H9 (cell line): ENCODE measurements around the gene KLF11. TPM values are rescaled to one million over a fixed set of nuclear protein-coding genes. Genes with fewer than 3 reads are reported as not detected.
A peak's percentile ranks its signal among the peaks of the same experiment; 100 is the strongest.
"Not testable (repeated sequence)": the region's sequence is repeated elsewhere in the genome, so short reads cannot be mapped to it uniquely, and the experiment has no call there.

Experiments used
- DNase-seq: peaks from one replicate; pipeline ENCODE4 v3.0.0-alpha.2; 2017
- H2AFZ ChIP-seq: one replicate; pipeline ENCODE4 v1.6.1; 2013; ENCODE audit warnings: mild to moderate bottlenecking, low read length, control low read depth, moderate library complexity
- H2AK5ac ChIP-seq: 2 replicates; pipeline ENCODE4 v1.6.1; 2013; ENCODE audit warnings: low read length, control low read depth, mixed read lengths; ENCODE audit not compliant: insufficient read length
- H2BK120ac ChIP-seq: one replicate; pipeline ENCODE4 v1.6.1; 2013; ENCODE audit warnings: low read depth, mild to moderate bottlenecking, low read length, control low read depth, inconsistent platforms; ENCODE audit not compliant: poor library complexity, severe bottlenecking
- H2BK12ac ChIP-seq: 2 replicates; pipeline ENCODE4 v1.6.1; 2013; ENCODE audit warnings: low read length, control low read depth, mixed read lengths, low read depth; ENCODE audit not compliant: insufficient read length
- H2BK15ac ChIP-seq: 2 replicates; pipeline ENCODE4 v1.6.1; 2013; ENCODE audit warnings: low read depth, low read length, control low read depth
- H2BK20ac ChIP-seq: one replicate; pipeline ENCODE4 v1.6.1; 2013; ENCODE audit warnings: low read depth, mild to moderate bottlenecking, low read length, control low read depth, inconsistent platforms; ENCODE audit not compliant: poor library complexity, severe bottlenecking
- H2BK5ac ChIP-seq: 2 replicates; pipeline ENCODE4 v1.6.1; 2013; ENCODE audit warnings: low read length, control low read depth, mixed read lengths; ENCODE audit not compliant: insufficient read length
- H3K14ac ChIP-seq: 2 replicates; pipeline ENCODE4 v1.6.1; 2013; ENCODE audit warnings: low read length, control low read depth; ENCODE audit not compliant: insufficient read depth
- H3K18ac ChIP-seq: 2 replicates; pipeline ENCODE4 v1.6.1; 2013; ENCODE audit warnings: low read depth, mild to moderate bottlenecking, mixed read lengths, low read length, control low read depth; ENCODE audit not compliant: insufficient read length
- H3K23ac ChIP-seq: 2 replicates; pipeline ENCODE4 v1.6.1; 2013; ENCODE audit warnings: low read length, control low read depth, mixed read lengths, low read depth; ENCODE audit not compliant: insufficient read length
- H3K23me2 ChIP-seq: 2 replicates; pipeline ENCODE4 v1.6.1; 2013; ENCODE audit warnings: low read depth, mild to moderate bottlenecking, mixed read lengths, low read length, control low read depth; ENCODE audit not compliant: insufficient read length, poor library complexity, severe bottlenecking
- H3K27ac ChIP-seq: 2 replicates; pipeline ENCODE4 v1.5.1; 2013; ENCODE audit warnings: low read length, control low read depth, mixed read lengths, low read depth; ENCODE audit not compliant: insufficient read length
- H3K27me3 ChIP-seq: 2 replicates; pipeline ENCODE4 v1.6.1; 2013; ENCODE audit warnings: low read length, control low read depth, inconsistent platforms; ENCODE audit not compliant: insufficient read depth
- H3K4ac ChIP-seq: 2 replicates; pipeline ENCODE4 v1.6.1; 2013; ENCODE audit warnings: low read depth, mild to moderate bottlenecking, control low read depth, inconsistent platforms, low read length, moderate library complexity
- H3K4me1 ChIP-seq: 2 replicates; pipeline ENCODE4 v1.6.1; 2013; ENCODE audit warnings: low read length, control low read depth, inconsistent platforms; ENCODE audit not compliant: insufficient read depth
- H3K4me2 ChIP-seq: 2 replicates; pipeline ENCODE4 v1.6.1; 2013; ENCODE audit warnings: low read length, control low read depth, mixed read lengths; ENCODE audit not compliant: insufficient read length, insufficient read depth
- H3K56ac ChIP-seq: 2 replicates; pipeline ENCODE4 v1.6.1; 2013; ENCODE audit warnings: low read depth, mild to moderate bottlenecking, mixed read lengths, low read length, control low read depth; ENCODE audit not compliant: insufficient read length
- H3K79me1 ChIP-seq: 2 replicates; pipeline ENCODE4 v1.6.1; 2013; ENCODE audit warnings: low read depth, mild to moderate bottlenecking, moderate library complexity, low read length, control low read depth, inconsistent platforms; ENCODE audit not compliant: insufficient read depth, poor library complexity, severe bottlenecking
- H3K79me2 ChIP-seq: 2 replicates; pipeline ENCODE4 v1.6.1; 2013; ENCODE audit warnings: low read length, control low read depth, inconsistent platforms; ENCODE audit not compliant: insufficient read depth
- H3K9ac ChIP-seq: 2 replicates; pipeline ENCODE4 v1.6.1; 2013; ENCODE audit warnings: low read length, control low read depth, mixed read lengths; ENCODE audit not compliant: insufficient read length; ENCODE audit errors: extremely low read depth
- H3K9me3 ChIP-seq: one replicate; pipeline ENCODE4 v1.6.1; 2013; ENCODE audit warnings: low read depth, low read length, inconsistent platforms; ENCODE audit not compliant: control insufficient read depth
- H3T11ph ChIP-seq: one replicate; pipeline ENCODE4 v1.6.1; 2013; ENCODE audit warnings: mild to moderate bottlenecking, low read length, control low read depth, inconsistent platforms
- H4K20me1 ChIP-seq: one replicate; pipeline ENCODE4 v1.6.1; 2013; ENCODE audit not compliant: control insufficient read depth, insufficient read length, insufficient read depth
- H4K5ac ChIP-seq: 2 replicates; pipeline ENCODE4 v1.6.1; 2013; ENCODE audit warnings: low read depth, mild to moderate bottlenecking, mixed read lengths, low read length, control low read depth; ENCODE audit not compliant: insufficient read length
- H4K8ac ChIP-seq: replicated peaks from 2 replicates; pipeline ENCODE4 v1.6.1; 2013; ENCODE audit warnings: low read length, control low read depth, mixed read lengths, low read depth; ENCODE audit not compliant: insufficient read length
- H4K91ac ChIP-seq: 2 replicates; pipeline ENCODE4 v1.6.1; 2013; ENCODE audit warnings: low read depth, mild to moderate bottlenecking, moderate library complexity, mixed read lengths, low read length, control low read depth; ENCODE audit not compliant: insufficient read length
- H3K27ac Mint-ChIP-seq, 3 experiments: 2 replicates in 2 of 3; 3 replicates in 1 of 3; pipeline ENCODE4 v1.8.0; 2020 to 2021; ENCODE audit warnings: mixed read lengths in 3 of 3, mild to moderate bottlenecking in 1 of 3, moderate library complexity in 1 of 3
- H3K27me3 Mint-ChIP-seq: 2 replicates; pipeline ENCODE4 v1.8.0; 2021; ENCODE audit warnings: low read depth, mild to moderate bottlenecking, moderate library complexity, mixed read lengths
- H3K36me3 Mint-ChIP-seq, 3 experiments: 2 replicates in 2 of 3; 3 replicates in 1 of 3; pipeline ENCODE4 v1.8.0; 2020 to 2021; ENCODE audit warnings: low read depth in 3 of 3, mixed read lengths in 3 of 3; ENCODE audit not compliant: insufficient read depth in 1 of 3
- H3K4me1 Mint-ChIP-seq, 2 experiments: 2 replicates each; pipeline ENCODE4 v1.8.0; 2020; ENCODE audit warnings: mixed read lengths in 2 of 2
- H3K4me3 Mint-ChIP-seq, 2 experiments: 2 replicates in 1 of 2; 3 replicates in 1 of 2; pipeline ENCODE4 v1.8.0; 2020 to 2021; ENCODE audit warnings: mild to moderate bottlenecking in 2 of 2, mixed read lengths in 2 of 2, moderate library complexity in 1 of 2
- H3K9me3 Mint-ChIP-seq, 2 experiments: 2 replicates in 1 of 2; 3 replicates in 1 of 2; pipeline ENCODE4 v1.8.0; 2020; ENCODE audit warnings: mild to moderate bottlenecking in 2 of 2, mixed read lengths in 2 of 2, moderate library complexity in 1 of 2
- CTCF ChIP-seq: fragments of 200-600 bp; sonication (generic); conservative IDR thresholded peaks from 3 replicates; pipeline ENCODE4 v1.8.0; 2021; ENCODE audit warnings: antibody characterized with exemption, mild to moderate bottlenecking
- WGBS: extraction: QIAGEN DNeasy Blood & Tissue Kit; methylation state at CpG from one replicate; pipeline ENCODE4 v1.1.7; 2013; ENCODE audit warnings: missing lambda C conversion rate, low lambda C conversion rate, mixed read lengths; ENCODE audit not compliant: insufficient read length; ENCODE audit errors: extremely low coverage; 5-methylcytosine and 5-hydroxymethylcytosine counted together
- total RNA-seq: library from RNA; stranded (reverse); gene quantifications from 2 replicates; pipeline ENCODE4 v1.2.1, GENCODE V29; 2021

KLF11 gene
- total RNA-seq, 1 experiment from 2014 or later = 15.5 TPM

DNA sequence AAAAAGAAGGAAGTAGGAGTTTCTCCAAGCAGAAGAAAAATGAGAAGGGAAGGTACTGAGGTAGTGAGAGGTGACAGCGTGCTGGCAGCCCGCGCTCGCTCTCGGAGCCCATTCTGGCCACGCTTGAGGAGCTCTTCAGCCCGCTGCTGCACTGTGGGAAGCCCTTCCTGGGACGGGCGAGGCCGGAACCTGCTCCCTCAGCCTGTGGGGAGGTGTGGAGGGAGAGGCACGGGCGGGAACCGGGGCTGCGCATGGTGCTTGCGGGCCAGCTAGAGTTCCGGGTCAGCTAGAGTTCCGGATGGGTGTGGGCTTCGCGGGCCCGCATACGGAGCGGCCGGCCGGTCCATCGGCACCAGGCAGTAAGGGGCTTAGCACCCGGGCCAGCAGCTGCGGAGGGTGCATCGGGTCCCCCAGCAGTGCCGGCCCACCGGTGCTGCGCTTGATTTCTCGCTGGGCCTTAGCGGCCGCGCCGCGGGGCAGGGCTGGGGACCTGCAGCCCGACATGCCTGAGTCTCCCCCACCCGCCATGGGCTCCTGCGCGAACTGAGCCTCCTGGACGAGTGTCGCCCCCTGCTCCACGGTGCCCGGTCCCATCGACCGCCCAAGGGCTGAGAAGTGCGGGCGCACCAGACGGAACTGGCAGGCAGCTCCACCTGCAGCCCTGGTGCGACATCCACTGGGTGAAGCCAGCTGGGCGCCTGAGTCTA, 48.0 kb downstream of the KLF11 start:
- no peaks in the 10 kb centered on the region for H3K23me2 ChIP-seq

GRCh38 chr2:10091889-10092244, 48.5 kb downstream of the KLF11 start:
- not testable (repeated sequence) for H3K27ac Mint-ChIP-seq, H3K23me2 ChIP-seq, H3K9ac ChIP-seq, H3K4me3 Mint-ChIP-seq, H3K23ac ChIP-seq, H3K9me3 ChIP-seq, H4K91ac ChIP-seq, H3K56ac ChIP-seq, H3K4me1 ChIP-seq, H3K4ac ChIP-seq, H4K20me1 ChIP-seq, H4K5ac ChIP-seq, H2BK120ac ChIP-seq, H3T11ph ChIP-seq, H2AFZ ChIP-seq, H3K79me2 ChIP-seq, H2BK12ac ChIP-seq, H3K36me3 Mint-ChIP-seq, H3K4me2 ChIP-seq, H2AK5ac ChIP-seq, H3K18ac ChIP-seq, H3K9me3 Mint-ChIP-seq, H2BK15ac ChIP-seq, H3K27ac ChIP-seq, H3K14ac ChIP-seq, H2BK5ac ChIP-seq, H3K79me1 ChIP-seq, H2BK20ac ChIP-seq, DNase-seq, H3K27me3 ChIP-seq, H4K8ac ChIP-seq
- peaks cover 23 to 27% of the 10 kb centered on the region in 2 experiments for H3K4me1 Mint-ChIP-seq
- peaks cover 12% of the 10 kb centered on the region for H3K27me3 Mint-ChIP-seq
- no CpG with 5 or more reads among the region's 2 CpGs for WGBS

More for the DNA sequence above, 48.0 kb downstream of the KLF11 start:
- Histone ChIP-seq H3K23ac (no peak overlapping the region), H3K27me3 (no peaks in the 10 kb centered on the region), H2AK5ac (no peak overlapping the region), H4K5ac (no peak overlapping the region), H3K18ac (no peak overlapping the region), H4K20me1 (no peaks in the 10 kb centered on the region), H2BK12ac (no peak overlapping the region), H2BK5ac (no peak overlapping the region), H2BK20ac (no peak overlapping the region), H3K79me2 (no peaks in the 10 kb centered on the region), H3K79me1 (no peaks in the 10 kb centered on the region), H4K91ac (no peak overlapping the region), H4K8ac (no peak overlapping the region), H3K14ac (no peak overlapping the region), H3K4ac (no peak overlapping the region), H2AFZ (no peak overlapping the region), H3K4me1 (no peaks in the 10 kb centered on the region), H3K9me3 (no peaks in the 10 kb centered on the region), H2BK15ac (no peak overlapping the region), H3K27ac (no peak overlapping the region), H3T11ph (no peak overlapping the region), H3K56ac (no peak overlapping the region), H2BK120ac (no peak overlapping the region), H3K4me2 (no peak overlapping the region), H3K9ac (no peak overlapping the region)
- no peak overlapping the region for H3K4me3 Mint-ChIP-seq
- peak; percentile 39 for DNase-seq
- H3K9me3 Mint-ChIP-seq = no peaks in the 10 kb centered on the region; a peak in 1 of 5 replicates
- H3K27ac Mint-ChIP-seq = no peak overlapping the region
- no peak for TF ChIP-seq CTCF
- no CpG with 5 or more reads among the region's 52 CpGs for WGBS
- H3K4me1 Mint-ChIP-seq = peaks cover 21 to 24% of the 10 kb centered on the region in 2 experiments
- H3K27me3 Mint-ChIP-seq = peaks cover 12% of the 10 kb centered on the region
- peaks cover 0 to 2% (median 0%) of the 10 kb centered on the region in 3 experiments; a peak in 1 of 7 replicates for H3K36me3 Mint-ChIP-seq
